A549 (cell line): ENCODE measurements around the gene LRRC7. TPM values are rescaled to one million over a fixed set of nuclear protein-coding genes. Genes with fewer than 3 reads are reported as not detected.

Source experiments
- ATAC-seq, 2 experiments: fragments of 200-7000 bp in 1 of 2; fragments of >200 bp in 1 of 2; cut with Nextera tagmentation in 1 of 2; cut with Tn5 transposase in 1 of 2; 3 replicates each; pipeline versions ENCODE4 v1.8.0 to v1.9.1; 2018 to 2020; ENCODE audit warnings: mild to moderate bottlenecking in 1 of 2, moderate library complexity in 1 of 2
- CTCF ChIA-PET: fragments of 300-600 bp; sonication (Branson Sonifier 250); formaldehyde crosslinking; extraction: SDS; loops from one replicate; lab custom pipeline; 2021; ENCODE audit warnings: antibody characterized with exemption, inconsistent platforms; lab: Yijun Ruan, JAX
- POLR2A ChIA-PET: fragments of 350-600 bp; formaldehyde crosslinking; extraction: SDS; loops from one replicate; lab custom pipeline; 2021; ENCODE audit warnings: antibody characterized with exemption, inconsistent platforms; lab: Yijun Ruan, JAX
- DNase-seq, 2 experiments: peaks; one replicate each; pipeline versions ENCODE4 v3.0.0 to v3.0.0-alpha.2; 2011 to 2016; ENCODE audit warnings: low read depth in 1 of 2, low spot score in 1 of 2
- FAIRE-seq: peaks from 2 replicates; lab custom pipeline; 2011; peaks lifted over from hg19 to GRCh38; lab: Jason Lieb, UNC
- H3K27ac ChIP-seq, 2 experiments: fragments of >200 bp; sonication (Bioruptor Twin); formaldehyde crosslinking; 3 replicates each; pipeline ENCODE4 v1.5.1; 2016 to 2017
- H3K4me1 ChIP-seq: fragments of >200 bp; sonication (Bioruptor Twin); formaldehyde crosslinking; 3 replicates; pipeline ENCODE4 v1.6.1; 2016
- H3K4me2 ChIP-seq: fragments of >200 bp; sonication (Bioruptor Twin); formaldehyde crosslinking; 3 replicates; pipeline ENCODE4 v1.6.1; 2016
- H3K4me3 ChIP-seq: fragments of >200 bp; sonication (Bioruptor Twin); formaldehyde crosslinking; 3 replicates; pipeline ENCODE4 v1.5.1; 2016
- H3K9me3 ChIP-seq: fragments of >200 bp; sonication (Bioruptor Twin); formaldehyde crosslinking; 3 replicates; pipeline ENCODE4 v1.6.1; 2016
- CBX2 ChIP-seq: fragments of 200-600 bp; sonication (generic); IDR thresholded peaks from 2 replicates; pipeline ENCODE4 v1.6.1; 2016; ENCODE audit warnings: low read depth, mild to moderate bottlenecking, borderline replicate concordance
- ESRRA ChIP-seq: fragments of 150-350 bp; IDR thresholded peaks from 2 replicates; pipeline ENCODE4 v1.6.1; 2014; ENCODE audit warnings: mild to moderate bottlenecking, low read length, borderline replicate concordance
- HDAC2 ChIP-seq: fragments of 200-600 bp; sonication (generic); IDR thresholded peaks from 2 replicates; pipeline ENCODE4 v1.6.1; 2016
- HOXA7 ChIP-seq: fragments of 250-450 bp; sonication (Bioruptor Pico); IDR thresholded peaks from 2 replicates; pipeline ENCODE4 v1.5.0; 2020; ENCODE audit warnings: mild to moderate bottlenecking, moderate library complexity
- HOXB5 ChIP-seq: fragments of 250-450 bp; sonication (Bioruptor Pico); IDR thresholded peaks from 2 replicates; pipeline ENCODE4 v1.5.0; 2020; ENCODE audit warnings: mild to moderate bottlenecking, moderate library complexity
- KDM5A ChIP-seq: fragments of 200-600 bp; sonication (generic); IDR thresholded peaks from 2 replicates; pipeline ENCODE4 v1.6.1; 2016; ENCODE audit warnings: antibody characterized with exemption, mild to moderate bottlenecking
- MAFK ChIP-seq: fragments of 450-650 bp; IDR thresholded peaks from 2 replicates; pipeline ENCODE4 v1.6.1; 2014; ENCODE audit not compliant: partially characterized antibody
- NFE2L2 ChIP-seq: fragments of 150-350 bp; conservative IDR thresholded peaks from 2 replicates; pipeline ENCODE4 v1.6.1; 2014; ENCODE audit warnings: low read length
- POLR2AphosphoS2 ChIP-seq: conservative IDR thresholded peaks from 2 replicates; pipeline ENCODE4 v1.6.1; 2012; ENCODE audit warnings: low read length, improper control_type of control experiment, inconsistent platforms
- RAD21 ChIP-seq, 2 experiments: fragments of >200 bp in 1 of 2; sonication (Bioruptor Twin) in 1 of 2; formaldehyde crosslinking in 1 of 2; IDR thresholded peaks in 1 of 2; conservative IDR thresholded peaks in 1 of 2; 2 replicates in 1 of 2; 3 replicates in 1 of 2; pipeline ENCODE4 v1.6.1; 2012 to 2018; ENCODE audit warnings: inconsistent platforms in 1 of 2
- RARB ChIP-seq: fragments of 250-450 bp; sonication (Bioruptor Pico); IDR thresholded peaks from 2 replicates; pipeline ENCODE4 v1.8.0; 2021; ENCODE audit warnings: mild to moderate bottlenecking, moderate library complexity
- RNF2 ChIP-seq: fragments of 200-600 bp; sonication (generic); IDR thresholded peaks from 2 replicates; pipeline ENCODE4 v1.6.1; 2016; ENCODE audit warnings: low read depth, mild to moderate bottlenecking, antibody characterized with exemption, moderate library complexity, borderline replicate concordance
- SREBF2 ChIP-seq: fragments of 450-650 bp; IDR thresholded peaks from 2 replicates; pipeline ENCODE4 v1.6.1; 2014; ENCODE audit warnings: mild to moderate bottlenecking, moderate library complexity
- WGBS: methylation state at CpG from one replicate; pipeline ENCODE4 v1.1.6; 2017; ENCODE audit errors: missing lambda C conversion rate; 5-methylcytosine and 5-hydroxymethylcytosine counted together
- polyA plus RNA-seq, 4 experiments: library from polyadenylated mRNA; depleted of rRNA in 3 of 4; stranded (reverse); fragments of >200 nt; fragmentation: RNase III in 1 of 4; extraction: RNeasy Plus Mini Kit Qiagen cat#74134 plus additional on column Dnase treatment in 1 of 4; gene quantifications; 2 replicates in 3 of 4; 3 replicates in 1 of 4; pipeline ENCODE4 v1.2.3, GENCODE V29; 2011 to 2017
- TF ChIP-seq, protein P1 (sequence below): IDR thresholded peaks from 2 replicates; pipeline ENCODE4 v1.6.1; 2012; ENCODE audit warnings: low read depth, borderline replicate concordance
- TF ChIP-seq, protein P2 (sequence below): fragments of 150-350 bp; IDR thresholded peaks from 2 replicates; pipeline ENCODE4 v1.6.1; 2014; ENCODE audit warnings: low read depth, mild to moderate bottlenecking, low read length

Gene LRRC7
- polyA plus RNA-seq, 2 of the 4 experiments (the other 2 are of a cell fraction), result not detected

DNA sequence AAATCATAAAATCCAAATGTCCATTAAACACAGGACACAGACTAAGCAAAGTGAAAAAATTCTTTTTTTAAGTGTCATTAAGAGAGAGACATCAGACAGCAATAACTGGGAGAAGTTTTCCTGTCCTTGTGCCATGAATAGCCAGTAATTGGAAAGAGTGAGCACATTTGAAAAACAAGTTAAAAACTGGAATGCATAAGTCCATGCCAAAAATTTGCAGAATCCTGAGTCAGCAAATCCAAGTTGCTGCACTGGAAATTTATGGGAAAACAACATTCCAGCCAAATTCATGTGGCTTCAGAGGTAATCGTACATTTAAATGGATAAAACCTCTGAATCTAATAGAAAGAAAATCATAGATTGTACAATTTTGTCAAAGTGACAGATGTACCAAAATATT is 346.3 kb downstream of the LRRC7 start:
- no peaks in the 10 kb centered on the region for H3K9me3 ChIP-seq
- peak; percentile 77 for TF ChIP-seq MAFK
- TF ChIP-seq KDM5A, result no peak
- POLR2A ChIA-PET, result no interaction called here
- CTCF ChIA-PET, result no interaction called here
- ATAC-seq (no peak), FAIRE-seq (no peak), DNase-seq (no peak)
- no peak overlapping the region for H3K4me3 ChIP-seq
- no peak overlapping the region for H3K4me2 ChIP-seq
- no peaks in the 10 kb centered on the region for H3K4me1 ChIP-seq
- H3K27ac ChIP-seq, result no peak overlapping the region
- 12% methylated on average over 1 of the region's 1 CpG for WGBS

DNA sequence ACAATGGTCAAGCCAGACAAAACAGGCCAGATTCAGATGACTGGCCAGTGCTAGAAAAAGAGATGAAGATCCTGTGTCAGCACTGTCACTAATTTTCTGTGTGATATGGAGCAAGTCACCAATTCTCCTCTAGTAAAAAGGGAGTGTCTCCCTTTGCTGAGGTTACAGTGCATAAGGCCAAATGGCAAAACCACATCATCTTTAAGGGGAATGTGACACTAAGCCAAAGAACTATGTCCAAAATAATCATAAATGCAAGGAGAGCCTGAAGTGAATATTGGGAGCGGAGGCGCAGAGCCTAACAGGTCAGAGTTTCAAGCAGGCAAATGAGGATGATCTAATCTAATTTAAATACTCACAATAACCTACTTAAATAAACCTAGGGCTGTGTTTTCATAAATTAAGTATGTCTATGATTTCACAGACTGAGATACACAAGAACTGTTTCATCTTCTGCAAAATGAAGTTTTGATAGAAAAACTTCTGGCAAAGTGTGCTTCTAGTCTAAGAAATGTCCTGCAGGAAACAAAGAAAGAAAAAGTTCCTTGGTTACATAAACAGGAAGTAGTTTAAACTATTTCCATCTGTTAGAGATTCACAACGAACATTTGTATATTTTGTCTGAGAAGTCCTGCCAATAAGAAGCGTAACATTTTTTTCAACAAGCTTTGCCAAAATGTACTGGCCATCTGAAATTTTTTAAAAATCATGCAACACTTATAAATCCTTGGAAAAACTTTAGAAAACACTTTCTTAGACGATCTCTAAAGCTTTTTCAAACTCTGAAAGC is 347.4 kb downstream of the LRRC7 start:
- no peaks in the 10 kb centered on the region for H3K4me1 ChIP-seq
- FAIRE-seq, result no peak
- ATAC-seq, result no peak
- TF ChIP-seq HOXA7 (CRISPR knock-in tag) (no peak), HOXB5 (CRISPR knock-in tag) (no peak), RARB (CRISPR knock-in tag) (no peak), HDAC2 (no peak), SREBF2 (no peak), CBX2 (no peak), KDM5A (no peak), RAD21 (conservative IDR thresholded peaks at IDR 0.05 in 1 of 2, IDR thresholded peaks at IDR 0.05 in 1 of 2) (no peak), RNF2 (no peak), ESRRA (no peak)
- TF ChIP-seq, protein P1, sequence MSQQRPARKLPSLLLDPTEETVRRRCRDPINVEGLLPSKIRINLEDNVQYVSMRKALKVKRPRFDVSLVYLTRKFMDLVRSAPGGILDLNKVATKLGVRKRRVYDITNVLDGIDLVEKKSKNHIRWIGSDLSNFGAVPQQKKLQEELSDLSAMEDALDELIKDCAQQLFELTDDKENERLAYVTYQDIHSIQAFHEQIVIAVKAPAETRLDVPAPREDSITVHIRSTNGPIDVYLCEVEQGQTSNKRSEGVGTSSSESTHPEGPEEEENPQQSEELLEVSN, result no peak
- TF ChIP-seq, protein P2, sequence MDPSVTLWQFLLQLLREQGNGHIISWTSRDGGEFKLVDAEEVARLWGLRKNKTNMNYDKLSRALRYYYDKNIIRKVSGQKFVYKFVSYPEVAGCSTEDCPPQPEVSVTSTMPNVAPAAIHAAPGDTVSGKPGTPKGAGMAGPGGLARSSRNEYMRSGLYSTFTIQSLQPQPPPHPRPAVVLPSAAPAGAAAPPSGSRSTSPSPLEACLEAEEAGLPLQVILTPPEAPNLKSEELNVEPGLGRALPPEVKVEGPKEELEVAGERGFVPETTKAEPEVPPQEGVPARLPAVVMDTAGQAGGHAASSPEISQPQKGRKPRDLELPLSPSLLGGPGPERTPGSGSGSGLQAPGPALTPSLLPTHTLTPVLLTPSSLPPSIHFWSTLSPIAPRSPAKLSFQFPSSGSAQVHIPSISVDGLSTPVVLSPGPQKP, result no peak
- POLR2A ChIA-PET, result no interaction called here
- CTCF ChIA-PET, result no interaction called here
- H3K4me3 ChIP-seq, result no peak overlapping the region
- no peak overlapping the region for H3K4me2 ChIP-seq
- H3K9me3 ChIP-seq, result no peaks in the 10 kb centered on the region
- DNase-seq, result no peak
- 53% methylated on average over 5 of the region's 5 CpGs for WGBS
- no peak overlapping the region for H3K27ac ChIP-seq

DNA sequence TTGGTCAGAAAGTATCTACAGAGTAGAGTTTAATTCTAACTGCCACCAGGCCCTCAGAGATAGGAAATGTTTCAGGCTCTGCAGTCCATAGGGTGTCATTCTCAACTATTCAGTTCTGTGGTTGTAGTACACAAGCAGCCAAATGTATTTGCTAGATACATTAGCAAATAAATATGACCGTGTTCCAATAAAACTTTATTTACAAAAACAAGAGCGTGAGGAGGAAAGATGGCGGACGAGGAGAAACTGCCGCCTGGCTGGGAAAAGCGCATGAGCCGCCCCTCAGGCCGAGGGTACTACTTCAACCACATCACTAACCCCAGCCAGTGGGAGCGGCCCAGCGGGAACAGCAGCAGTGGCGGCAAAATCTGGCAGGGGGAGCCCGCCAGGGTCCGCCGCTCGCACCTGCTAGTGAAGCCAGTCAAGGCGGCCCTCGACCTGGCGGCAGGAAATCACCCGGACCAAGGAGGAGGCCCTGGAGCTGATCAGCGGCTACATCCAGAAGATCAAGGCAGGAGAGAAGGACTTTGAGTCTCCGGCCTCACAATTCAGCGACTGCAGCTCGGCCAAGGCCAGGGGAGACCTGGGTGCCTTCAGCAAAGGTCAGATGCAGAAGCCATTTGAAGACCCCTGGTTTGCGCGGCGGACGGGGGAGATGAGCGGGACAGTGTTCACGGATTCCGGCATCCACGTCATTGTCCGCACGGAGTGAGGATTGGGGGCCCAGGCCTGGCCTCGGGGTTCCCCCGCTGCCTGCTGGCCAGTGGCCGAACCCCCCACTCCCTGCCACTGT is 351.6 kb downstream of the LRRC7 start:
- no peaks in the 10 kb centered on the region for H3K9me3 ChIP-seq
- ATAC-seq (no peak), FAIRE-seq (no peak), DNase-seq (no peak)
- H3K27ac ChIP-seq, result no peak overlapping the region
- WGBS, result 62% methylated on average over 11 of the region's 36 CpGs
- TF ChIP-seq POLR2AphosphoS2, result no peak
- POLR2A ChIA-PET, result no interaction called here
- H3K4me2 ChIP-seq, result no peak overlapping the region
- H3K4me1 ChIP-seq, result no peaks in the 10 kb centered on the region
- CTCF ChIA-PET, result no interaction called here
- H3K4me3 ChIP-seq, result no peak overlapping the region

DNA sequence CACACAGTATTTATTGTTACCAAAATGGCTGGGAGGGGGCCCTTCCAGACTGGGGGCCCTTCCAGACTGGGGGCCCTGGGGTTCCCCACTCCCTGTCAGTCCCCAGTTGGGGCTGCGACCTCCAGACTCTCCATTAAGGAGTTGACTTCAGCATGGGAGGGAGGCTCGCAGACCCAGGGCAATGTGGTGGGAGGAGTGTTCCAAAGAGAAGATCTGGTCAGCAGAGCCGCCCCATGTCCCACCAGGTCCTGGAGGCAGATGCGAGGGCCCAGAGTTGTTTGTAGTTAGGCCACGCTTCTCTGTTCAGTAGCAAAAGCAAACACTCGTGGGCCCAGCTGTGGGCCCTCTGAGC is 352.2 kb downstream of the LRRC7 start:
- DNase-seq (no peak), FAIRE-seq (no peak), ATAC-seq (no peak)
- WGBS, result 25% methylated on average over 5 of the region's 6 CpGs
- Histone ChIP-seq H3K4me3 (no peak overlapping the region), H3K9me3 (no peaks in the 10 kb centered on the region), H3K4me1 (no peaks in the 10 kb centered on the region), H3K4me2 (no peak overlapping the region), H3K27ac (no peak overlapping the region)
- no peak for TF ChIP-seq ESRRA
- TF ChIP-seq NFE2L2, result no peak
- ChIA-PET POLR2A (no interaction called here), CTCF (no interaction called here)
